Testis (tissue), 2 donors: ENCODE data around the gene GREB1L.

Experiments
- CTCF ChIP-seq, 3 experiments: fragments of 450-650 bp in 2 of 3; fragments of 200-600 bp in 1 of 3; sonication (generic) in 1 of 3; IDR thresholded peaks; one replicate each; pipeline ENCODE4 v1.5.1; 2016 to 2019; ENCODE audit warnings: antibody characterized with exemption in 3 of 3, mild to moderate bottlenecking in 2 of 3, moderate library complexity in 1 of 3
- POLR2A ChIP-seq: fragments of 450-650 bp; IDR thresholded peaks from one replicate; pipeline ENCODE4 v1.6.1; 2017; ENCODE audit warnings: antibody characterized with exemption, mild to moderate bottlenecking, moderate library complexity

GRCh38 chr18:21550510-21550970, 308.5 kb downstream of the GREB1L start:
- TF ChIP-seq CTCF (IDR thresholded peaks at IDR 0.05) (no peak), POLR2A (no peak)
